T-cell (primary cell): ENCODE measurements around the gene REELD1. TPM values are rescaled to one million over a fixed set of nuclear protein-coding genes. Genes with fewer than 3 reads are reported as not detected.

Experiments used
- ATAC-seq, 4 experiments: fragments of 200-7000 bp in 3 of 4; fragments of 150-1000 bp in 1 of 4; cut with Tn5 transposase; replicated peaks in 1 of 4; 1 replicate in 3 of 4; 2 replicates in 1 of 4; pipeline ENCODE4 v1.10.0; 2021; ENCODE audit warnings: moderate library complexity in 3 of 4, mild to moderate bottlenecking in 2 of 4, moderate number of reproducible peaks in 1 of 4
- CTCF ChIA-PET, 2 donors: fragments of 300-600 bp; sonication (Branson Sonifier 250); formaldehyde crosslinking; loops; one replicate each; lab custom pipeline; 2022; ENCODE audit warnings: antibody characterized with exemption in 2 of 2; lab: Charles Lee
- POLR2A ChIA-PET, 2 donors: fragments of 300-600 bp; sonication (Branson Sonifier 250); formaldehyde crosslinking; loops; one replicate each; lab custom pipeline; 2022; ENCODE audit warnings: antibody characterized with exemption in 2 of 2; lab: Charles Lee
- DNase-seq, 35 experiments: peaks; one replicate each; pipeline versions ENCODE4 v3.0.0 to v3.0.0-alpha.2; 2013 to 2023
- H3K27ac ChIP-seq: one replicate; pipeline ENCODE4 v1.5.1; 2013; ENCODE audit warnings: low read length
- H3K27me3 ChIP-seq, 2 experiments: replicated peaks in 1 of 2; 1 replicate in 1 of 2; 2 replicates in 1 of 2; pipeline versions ENCODE4 v1.6.1 to v1.7.0; 2013; ENCODE audit warnings: low read length in 1 of 2, mixed read lengths in 1 of 2; ENCODE audit not compliant: control insufficient read depth in 2 of 2, insufficient read depth in 2 of 2; ENCODE audit errors: extremely low read depth in 1 of 2
- H3K36me3 ChIP-seq, 2 donors: 1 replicate in 1 of 2; 2 replicates in 1 of 2; pipeline versions ENCODE4 v1.6.1 to v1.7.0; 2013; ENCODE audit warnings: low read length in 1 of 2; ENCODE audit not compliant: control insufficient read depth in 2 of 2, insufficient read depth in 1 of 2; ENCODE audit errors: extremely low read depth in 1 of 2
- H3K4me1 ChIP-seq, 2 experiments: 1 replicate in 1 of 2; 2 replicates in 1 of 2; pipeline versions ENCODE4 v1.6.1 to v1.7.0; 2013; ENCODE audit warnings: low read length in 2 of 2, mixed read lengths in 1 of 2; ENCODE audit not compliant: insufficient read depth in 2 of 2, control insufficient read depth in 1 of 2; ENCODE audit errors: extremely low read depth in 1 of 2
- H3K4me3 ChIP-seq, 2 donors: 1 replicate in 1 of 2; 2 replicates in 1 of 2; pipeline versions ENCODE4 v1.5.1 to v1.7.0; 2013; ENCODE audit warnings: mild to moderate bottlenecking in 2 of 2, low read length in 1 of 2, moderate library complexity in 1 of 2; ENCODE audit not compliant: control insufficient read depth in 1 of 2; ENCODE audit errors: extremely low read depth in 1 of 2
- H3K9me3 ChIP-seq: 2 replicates; pipeline ENCODE4 v1.7.0; 2013
- H3K27ac Mint-ChIP-seq, 2 donors: one replicate each; pipeline ENCODE4 v1.8.0; 2020 to 2021; ENCODE audit warnings: mild to moderate bottlenecking in 2 of 2, mixed read lengths in 2 of 2
- H3K27me3 Mint-ChIP-seq, 2 donors: one replicate each; pipeline ENCODE4 v1.8.0; 2021 to 2022; ENCODE audit warnings: mixed read lengths in 2 of 2
- H3K36me3 Mint-ChIP-seq: one replicate; pipeline ENCODE4 v1.8.0; 2021; ENCODE audit warnings: mixed read lengths
- H3K4me1 Mint-ChIP-seq, 3 donors: one replicate each; pipeline ENCODE4 v1.8.0; 2020 to 2022; ENCODE audit warnings: mixed read lengths in 3 of 3, mild to moderate bottlenecking in 1 of 3
- H3K4me3 Mint-ChIP-seq, 3 donors: one replicate each; pipeline ENCODE4 v1.8.0; 2020 to 2022; ENCODE audit warnings: mild to moderate bottlenecking in 3 of 3, mixed read lengths in 3 of 3, moderate library complexity in 3 of 3
- H3K9me3 Mint-ChIP-seq, 3 donors: one replicate each; pipeline ENCODE4 v1.8.0; 2020 to 2022; ENCODE audit warnings: mixed read lengths in 3 of 3
- WGBS: methylation state at CpG from one replicate; pipeline ENCODE4 v1.1.5; 2013; ENCODE audit warnings: missing lambda C conversion rate; ENCODE audit not compliant: insufficient coverage; 5-methylcytosine and 5-hydroxymethylcytosine counted together
- total RNA-seq, 35 experiments: library from RNA in 6 of 35; stranded (reverse) in 6 of 35; fragments of 120-200 nt in 1 of 35; gene quantifications; one replicate each; pipeline versions ENCODE4 v1.2.1 to v1.2.4 and lab custom pipeline; 2013 to 2026

REELD1 gene
- total RNA-seq, 5 donors from 2014 or later (not counting 1 experiment from before 2014, with no cell fraction given): 0.65 to 2.0 (median 1.4) TPM

GRCh38 chr4:146252969-146253611 is 38.8 kb downstream of the REELD1 start:
- no peak overlapping the region for H3K4me3 Mint-ChIP-seq
- ATAC-seq (no peak), DNase-seq (no peak)
- Histone ChIP-seq H3K9me3 (no peaks in the 10 kb centered on the region), H3K36me3 (peaks cover 0 to 2% of the 10 kb centered on the region in 2 donors), H3K4me1 (no peaks in the 10 kb centered on the region), H3K27me3 (no peaks in the 10 kb centered on the region), H3K4me3 (no peak overlapping the region), H3K27ac (no peak overlapping the region)
- H3K4me1 Mint-ChIP-seq: no peaks in the 10 kb centered on the region
- 100% methylated on average over 2 of the region's 5 CpGs for WGBS
- POLR2A ChIA-PET: no interaction called here
- H3K36me3 Mint-ChIP-seq: peaks cover 34% of the 10 kb centered on the region
- CTCF ChIA-PET: no interaction called here
- H3K27me3 Mint-ChIP-seq: no peaks in the 10 kb centered on the region
- no peaks in the 10 kb centered on the region for H3K9me3 Mint-ChIP-seq
- H3K27ac Mint-ChIP-seq: no peak overlapping the region

- CTCF ChIA-PET: no interaction called here
- Histone ChIP-seq H3K4me1 (no peaks in the 10 kb centered on the region), H3K4me3 (no peak overlapping the region), H3K9me3 (no peaks in the 10 kb centered on the region), H3K36me3 (peaks cover 0 to 2% of the 10 kb centered on the region in 2 donors), H3K27ac (no peak overlapping the region), H3K27me3 (no peaks in the 10 kb centered on the region)
- Mint-ChIP-seq H3K9me3 (no peaks in the 10 kb centered on the region), H3K4me1 (no peaks in the 10 kb centered on the region), H3K36me3 (peaks cover 40% of the 10 kb centered on the region), H3K27me3 (no peaks in the 10 kb centered on the region), H3K27ac (no peak overlapping the region), H3K4me3 (no peak overlapping the region)
- 100% methylated on average over 1 of the region's 1 CpG for WGBS
- DNase-seq (no peak), ATAC-seq (no peak)
- POLR2A ChIA-PET: no interaction called here
Measured at GRCh38 chr4:146255463-146255862, 41.1 kb downstream of the REELD1 start.

DNA sequence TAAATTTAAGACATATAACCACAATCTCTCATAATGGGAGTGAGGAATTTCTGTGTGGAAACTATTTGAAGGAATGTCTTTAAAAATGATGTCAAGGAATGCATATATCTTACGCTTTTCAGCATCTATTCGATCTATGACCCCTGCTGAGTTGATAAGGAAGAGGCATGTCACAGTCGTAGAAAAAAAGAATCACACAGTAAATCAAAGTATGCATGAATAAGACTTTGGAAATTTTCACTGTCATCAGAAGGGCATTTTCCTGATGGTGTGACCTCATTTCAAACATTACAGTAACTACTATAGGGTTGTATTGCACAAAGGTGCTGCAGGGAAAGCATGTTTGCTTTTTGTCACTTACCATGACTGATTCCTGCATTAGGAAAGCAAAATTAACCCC is 41.5 kb downstream of the REELD1 start:
- ChIA-PET CTCF (no interaction called here), POLR2A (no interaction called here)
- WGBS: 100% methylated on average over 2 of the region's 3 CpGs
- Histone ChIP-seq H3K27ac (no peak overlapping the region), H3K4me1 (no peaks in the 10 kb centered on the region), H3K9me3 (no peaks in the 10 kb centered on the region), H3K4me3 (no peak overlapping the region), H3K36me3 (peaks cover 0 to 2% of the 10 kb centered on the region in 2 donors), H3K27me3 (no peaks in the 10 kb centered on the region)
- Mint-ChIP-seq H3K4me1 (no peaks in the 10 kb centered on the region), H3K36me3 (peaks cover 39% of the 10 kb centered on the region), H3K9me3 (no peaks in the 10 kb centered on the region), H3K27me3 (no peaks in the 10 kb centered on the region), H3K4me3 (no peak overlapping the region), H3K27ac (no peak overlapping the region)
- no peak for DNase-seq
- no peak for ATAC-seq

- WGBS: no CpG with 5 or more reads among the region's 1 CpG
- no peaks in the 10 kb centered on the region for H3K4me1 Mint-ChIP-seq
- no peaks in the 10 kb centered on the region for H3K27me3 Mint-ChIP-seq
- DNase-seq (no peak), ATAC-seq (no peak)
- no peaks in the 10 kb centered on the region for H3K27me3 ChIP-seq
- POLR2A ChIA-PET: no interaction called here
- H3K4me3 Mint-ChIP-seq: no peak overlapping the region
- H3K36me3 ChIP-seq: peaks cover 0 to 2% of the 10 kb centered on the region in 2 donors
- H3K4me1 ChIP-seq: no peaks in the 10 kb centered on the region
- H3K27ac ChIP-seq: no peak overlapping the region
- H3K27ac Mint-ChIP-seq: no peak overlapping the region
- no peaks in the 10 kb centered on the region for H3K9me3 Mint-ChIP-seq
- H3K36me3 Mint-ChIP-seq: peaks cover 40% of the 10 kb centered on the region
- CTCF ChIA-PET: no interaction called here
- H3K9me3 ChIP-seq: no peaks in the 10 kb centered on the region
- no peak overlapping the region for H3K4me3 ChIP-seq
Measured at GRCh38 chr4:146256328-146256727, 42.0 kb downstream of the REELD1 start.

DNA sequence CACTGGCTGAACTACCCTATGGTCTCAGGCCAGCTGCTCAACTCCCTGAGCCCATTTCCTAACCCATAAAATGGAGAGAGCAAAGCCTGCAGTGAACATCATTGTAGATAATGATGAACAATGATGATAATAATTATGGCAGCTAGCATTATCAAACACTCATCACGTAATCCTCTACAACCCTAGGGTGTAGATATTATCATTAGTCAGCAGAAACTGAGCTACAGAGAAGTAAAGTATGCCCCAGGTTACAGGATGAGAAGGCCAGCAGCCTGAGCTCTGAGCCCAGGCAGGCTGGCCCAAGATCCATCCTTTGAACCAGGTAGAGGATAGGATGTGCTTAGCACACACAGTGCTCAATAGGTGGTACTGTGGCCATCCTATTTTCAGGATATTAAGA is 43.2 kb downstream of the REELD1 start:
- no peak for ATAC-seq

GRCh38 chr4:146260521-146260920 is 46.2 kb downstream of the REELD1 start:
- no peaks in the 10 kb centered on the region for H3K4me1 Mint-ChIP-seq
- ChIA-PET CTCF (interaction anchor here (0.8 kb wide), 2 partner anchors 16 to 837 kb away, joined by 3 to 4 read pairs; no protein-coding TSS in a partner anchor), POLR2A (no interaction called here)
- H3K36me3 Mint-ChIP-seq: peaks cover 45% of the 10 kb centered on the region
- no peaks in the 10 kb centered on the region for H3K27me3 Mint-ChIP-seq
- WGBS: 100% methylated on average over 4 of the region's 4 CpGs
- H3K27ac Mint-ChIP-seq: no peak overlapping the region
- ATAC-seq: no peak
- H3K36me3 ChIP-seq: no peaks in the 10 kb centered on the region
- no peak overlapping the region for H3K4me3 Mint-ChIP-seq
- no peaks in the 10 kb centered on the region for H3K9me3 ChIP-seq
- no peaks in the 10 kb centered on the region for H3K4me1 ChIP-seq
- no peaks in the 10 kb centered on the region for H3K27me3 ChIP-seq
- no peak overlapping the region for H3K27ac ChIP-seq
- H3K9me3 Mint-ChIP-seq: no peaks in the 10 kb centered on the region
- no peak overlapping the region for H3K4me3 ChIP-seq
- DNase-seq: no peak

More for the DNA sequence above, 43.2 kb downstream of the REELD1 start:
- no peak overlapping the region for H3K4me3 Mint-ChIP-seq
- Histone ChIP-seq H3K9me3 (no peaks in the 10 kb centered on the region), H3K36me3 (peaks cover 0 to 2% of the 10 kb centered on the region in 2 donors), H3K4me1 (no peaks in the 10 kb centered on the region), H3K27ac (no peak overlapping the region), H3K27me3 (no peaks in the 10 kb centered on the region), H3K4me3 (no peak overlapping the region)
- no peak for DNase-seq
- WGBS: no CpG with 5 or more reads among the region's 1 CpG
- H3K4me1 Mint-ChIP-seq: no peaks in the 10 kb centered on the region
- ChIA-PET POLR2A (no interaction called here), CTCF (no interaction called here)
- H3K9me3 Mint-ChIP-seq: no peaks in the 10 kb centered on the region
- H3K27ac Mint-ChIP-seq: no peak overlapping the region
- H3K36me3 Mint-ChIP-seq: peaks cover 39% of the 10 kb centered on the region
- no peaks in the 10 kb centered on the region for H3K27me3 Mint-ChIP-seq
